HG03108 (cell line): ENCODE data around the gene ITGA11.

Experiments
- ATAC-seq: cut with Tn5 transposase; IDR thresholded peaks from one replicate; pipeline ENCODE4 v1.9.1; 2021; ENCODE audit warnings: moderate library complexity; ENCODE audit not compliant: unreplicated experiment

Gene ITGA11

DNA sequence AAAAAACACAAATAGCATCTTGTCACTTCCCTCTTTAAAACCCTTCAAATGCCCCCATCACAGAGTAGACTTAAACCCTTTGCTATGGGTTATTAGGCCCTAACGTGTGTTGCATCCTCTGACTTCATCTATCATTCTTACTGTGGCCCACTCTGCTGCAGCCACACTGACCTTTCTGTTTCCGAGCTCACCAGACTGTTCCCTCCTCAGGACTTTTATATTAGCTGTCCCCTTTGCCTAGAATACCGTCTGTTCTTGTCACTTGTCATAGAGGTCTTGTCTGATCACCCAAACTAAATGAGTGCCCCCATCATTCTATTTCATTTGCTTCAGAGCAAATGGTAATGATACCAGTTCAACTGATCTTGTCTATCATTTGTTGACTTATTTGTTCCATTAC, 155.3 kb downstream of the ITGA11 start:
- no peak for ATAC-seq

DNA sequence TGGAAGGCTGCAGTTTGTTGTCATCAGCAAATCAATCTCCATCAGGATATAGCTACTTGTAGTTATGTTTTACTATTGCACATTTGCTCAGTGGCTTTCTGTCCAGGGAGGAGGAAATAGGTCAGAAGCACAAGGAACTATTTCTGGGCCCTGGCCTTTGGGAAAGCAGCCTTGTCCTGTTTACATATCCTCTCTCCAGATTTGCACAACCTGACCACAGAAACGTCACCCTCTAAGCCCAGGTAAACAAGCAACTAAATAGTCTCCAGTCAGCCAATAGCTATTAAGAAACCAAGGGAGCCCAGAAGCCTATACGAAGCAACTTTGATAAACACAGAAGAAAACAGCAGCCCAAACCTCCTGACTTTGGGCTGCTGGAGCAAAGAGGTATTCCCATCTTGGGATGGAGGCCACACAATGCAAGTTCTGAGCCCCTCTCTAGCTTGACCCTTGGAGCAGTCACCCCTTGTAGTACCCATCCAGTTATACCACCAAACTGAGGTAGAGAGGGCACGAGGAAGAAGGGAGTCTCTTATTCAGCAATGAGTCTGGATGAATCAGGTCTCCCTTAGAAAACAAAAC, 156.7 kb downstream of the ITGA11 start:
- ATAC-seq: no peak

DNA sequence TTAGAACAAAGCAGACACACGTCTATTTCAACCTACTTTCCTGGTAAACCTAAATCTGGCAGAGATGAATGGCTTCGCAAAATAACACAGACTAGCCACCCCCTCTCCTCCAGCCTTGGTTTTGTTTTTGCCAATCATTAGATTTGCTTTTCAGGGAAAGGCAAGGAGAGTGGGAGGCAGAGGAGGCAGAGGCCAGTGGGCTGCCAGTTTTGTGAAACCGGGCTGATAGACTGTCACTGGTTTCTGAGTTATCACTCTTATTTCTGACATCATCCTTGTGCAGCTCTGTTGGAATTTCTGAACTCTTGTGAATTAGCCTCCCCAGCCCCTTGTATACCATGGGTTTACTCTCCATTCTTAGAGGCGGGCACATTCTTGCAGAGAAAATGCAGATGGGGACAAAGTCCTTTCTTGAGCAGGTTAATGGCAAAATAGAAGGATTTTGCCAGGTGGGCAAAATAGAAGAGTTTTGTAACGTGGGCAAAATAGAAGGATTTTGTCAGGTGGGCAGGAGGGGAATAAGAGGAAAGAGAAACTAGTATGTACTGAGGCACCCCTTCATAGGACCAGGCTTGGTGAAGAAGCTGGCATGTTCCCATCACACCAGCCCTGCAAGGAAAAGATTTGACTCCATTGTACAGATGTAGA, 157.6 kb downstream of the ITGA11 start:
- no peak for ATAC-seq

DNA sequence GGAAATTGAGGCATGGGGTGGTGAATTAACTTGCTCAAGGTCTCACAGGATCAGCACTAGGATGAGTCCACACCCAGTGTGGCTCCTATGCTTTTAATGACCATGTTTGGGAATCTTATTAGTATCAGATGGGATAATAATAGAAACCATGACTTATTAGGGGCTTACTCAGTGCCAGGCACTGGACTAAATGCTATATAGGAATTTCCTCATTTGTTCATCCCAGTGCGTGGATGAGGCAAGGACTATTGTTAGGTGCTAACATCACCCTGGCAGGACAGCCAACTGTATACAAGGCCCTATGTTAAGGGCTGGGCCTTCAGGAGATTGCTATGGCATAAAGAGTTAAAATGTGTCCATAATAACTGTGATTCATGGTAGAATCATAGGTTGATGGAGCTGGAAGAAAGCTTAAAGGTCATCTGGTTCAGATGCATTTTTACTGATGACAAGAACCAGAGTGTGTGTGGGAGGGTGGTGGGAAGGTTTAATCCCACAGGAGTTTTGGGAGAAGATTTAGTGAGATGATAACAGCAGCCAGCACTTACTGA, 159.2 kb downstream of the ITGA11 start:
- ATAC-seq: no peak

DNA sequence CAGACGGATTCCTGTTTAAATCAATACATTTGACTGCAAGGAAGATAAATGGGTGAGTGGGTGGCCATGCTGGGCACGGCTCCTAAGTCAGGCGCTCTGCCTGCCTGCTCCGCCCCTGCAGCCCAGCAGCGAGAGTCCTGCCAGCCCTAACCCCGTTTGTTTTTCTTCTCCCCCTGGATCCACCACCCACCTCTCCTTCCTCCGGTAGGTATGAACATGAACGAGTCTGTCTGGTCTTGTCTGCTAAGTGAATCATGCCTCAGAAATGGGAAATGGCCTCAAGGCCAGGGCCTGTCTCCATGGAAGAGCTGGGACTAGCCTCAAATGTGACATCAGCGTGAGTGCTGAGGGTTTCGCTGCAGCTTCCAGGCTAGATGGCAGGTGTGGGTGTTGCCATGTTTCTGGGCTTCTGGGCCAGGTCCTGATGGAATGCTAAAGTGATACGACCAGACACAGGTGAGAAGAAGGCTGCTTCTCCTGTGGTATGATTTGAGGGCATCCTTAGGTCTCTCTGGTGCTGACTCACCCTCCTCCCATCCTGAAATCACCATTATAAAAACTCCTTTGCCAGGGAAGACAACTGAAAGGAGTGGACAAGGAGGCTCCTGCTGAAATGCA, 160.0 kb downstream of the ITGA11 start:
- ATAC-seq: no peak

DNA sequence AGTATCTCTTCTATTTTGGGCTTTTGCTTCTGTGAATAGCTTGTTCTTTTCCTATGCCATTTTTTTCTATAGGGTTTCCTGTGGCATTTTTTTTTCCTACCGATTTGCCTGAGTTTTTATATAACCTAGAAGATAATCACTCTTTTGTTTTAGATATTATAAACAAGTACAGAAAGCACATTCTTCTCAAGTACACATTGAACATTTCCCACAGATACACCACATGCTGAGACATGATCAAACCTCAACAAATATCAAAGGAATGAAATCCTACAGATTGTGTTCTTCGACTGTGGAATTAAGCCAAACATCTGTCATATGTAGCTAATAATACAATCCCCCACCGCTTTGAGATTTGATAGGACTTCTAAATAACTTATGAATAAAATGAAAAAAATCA, 163.6 kb downstream of the ITGA11 start:
- ATAC-seq: no peak

DNA sequence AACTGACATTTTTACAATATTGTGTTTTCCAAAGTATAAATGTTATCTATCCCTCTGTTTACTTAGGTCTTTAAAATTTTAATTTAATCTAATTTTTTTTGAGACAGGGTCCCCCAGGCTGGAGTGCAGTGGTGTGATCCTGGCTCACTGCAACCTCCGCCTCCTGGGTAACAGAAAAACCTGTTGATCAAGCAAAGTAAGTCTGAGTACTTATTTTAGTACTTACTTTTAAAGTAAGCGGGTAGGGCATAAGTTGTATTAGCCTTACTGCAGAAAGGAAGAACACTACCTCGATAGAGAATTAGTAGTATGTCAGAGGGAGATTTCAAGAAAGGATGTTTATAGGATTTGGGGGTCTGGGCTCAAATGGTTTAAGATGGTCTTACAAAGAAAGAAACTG, 166.3 kb downstream of the ITGA11 start:
- no peak for ATAC-seq

DNA sequence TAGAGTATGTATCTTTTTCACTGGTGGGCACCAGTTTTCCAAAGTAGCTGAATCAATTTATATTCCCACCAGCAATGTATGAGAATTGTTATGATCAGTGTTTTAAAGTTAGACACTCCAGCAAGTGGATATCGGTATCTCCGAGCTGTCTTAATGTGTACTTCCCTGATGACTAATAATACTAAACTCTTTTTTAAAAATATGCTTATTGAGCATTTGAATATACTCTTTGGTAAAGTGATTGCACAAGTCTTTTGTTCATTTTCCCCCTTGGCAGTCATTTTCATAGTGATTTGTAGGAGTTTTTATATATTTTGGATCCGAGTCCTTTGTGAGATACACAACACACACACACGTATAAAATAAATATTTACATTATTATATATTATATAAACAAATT, 166.9 kb downstream of the ITGA11 start:
- ATAC-seq: no peak

DNA sequence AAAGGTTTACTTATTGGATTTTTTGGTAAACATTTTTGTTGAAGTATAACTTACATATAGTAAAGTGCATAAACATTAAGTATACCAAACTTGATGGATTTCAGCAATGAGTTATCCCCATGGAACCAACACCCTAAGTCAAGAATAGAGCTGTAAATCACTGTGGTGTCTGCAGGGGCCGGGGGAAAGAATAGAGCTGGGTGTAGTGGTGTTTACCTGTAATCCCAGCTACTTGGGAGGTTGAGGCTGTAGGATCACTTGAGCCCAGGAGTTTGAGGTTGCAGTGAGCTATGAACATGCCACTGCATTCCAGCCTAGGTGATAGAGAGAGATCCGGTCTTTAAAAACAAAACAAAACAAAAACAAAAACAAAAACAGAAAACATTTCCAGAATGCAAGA, 167.7 kb downstream of the ITGA11 start:
- ATAC-seq: no peak

DNA sequence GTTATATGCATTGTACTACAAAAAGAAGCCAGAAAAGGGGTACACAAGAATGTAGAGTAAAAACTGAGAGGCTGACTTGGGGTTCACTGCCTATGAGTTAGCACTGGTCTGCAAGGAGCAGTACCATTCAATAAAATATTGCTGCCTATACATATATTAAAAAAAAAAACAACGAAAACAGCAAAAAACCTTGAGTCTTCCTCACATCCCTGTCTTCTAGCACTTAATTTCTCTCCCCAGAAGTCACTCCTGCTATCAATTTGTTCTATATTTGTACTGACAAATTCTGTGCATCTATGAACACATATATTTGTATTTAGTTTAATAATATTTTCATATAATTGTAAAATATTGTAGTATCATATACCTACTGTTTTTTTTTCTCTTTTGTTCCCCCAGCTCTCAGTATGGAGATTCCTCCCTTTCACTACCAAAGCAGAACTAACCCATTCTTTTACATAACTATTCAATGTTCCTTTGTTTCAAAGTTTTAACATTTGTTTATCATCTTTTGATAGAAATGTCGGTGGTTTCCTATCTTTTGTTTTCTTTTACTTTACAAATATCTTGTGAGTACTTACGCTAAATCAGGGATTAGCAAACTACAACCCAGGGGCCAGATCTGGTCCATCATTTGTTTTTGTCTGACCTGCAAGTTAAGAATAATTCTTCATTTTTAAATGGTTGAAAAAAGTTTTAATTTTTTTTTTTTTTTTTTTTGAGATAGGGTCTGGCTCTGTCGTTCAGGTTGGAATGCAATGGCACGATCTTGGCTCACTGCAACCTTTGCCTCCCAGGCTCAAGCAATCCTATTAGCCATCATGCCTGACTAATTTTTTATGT, 169.2 kb downstream of the ITGA11 start:
- ATAC-seq: no peak

DNA sequence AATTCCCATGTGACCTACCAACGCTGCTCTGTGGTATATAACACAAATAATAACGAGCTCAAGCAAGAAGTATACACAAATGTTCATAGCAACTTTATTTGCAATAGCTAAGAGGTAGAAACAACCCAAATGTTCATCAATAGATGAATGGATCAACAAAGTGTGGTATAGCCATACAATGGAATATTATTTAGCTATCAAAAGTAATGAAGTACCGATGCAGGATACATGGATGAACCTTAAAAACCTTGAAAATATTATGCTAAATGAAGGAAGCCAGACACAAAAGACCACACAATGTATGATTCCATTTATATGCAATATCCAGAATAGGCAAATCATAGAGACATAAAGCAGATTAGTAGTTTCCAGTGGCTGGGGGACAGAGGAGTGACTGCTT, 170.0 kb downstream of the ITGA11 start:
- ATAC-seq: no peak

DNA sequence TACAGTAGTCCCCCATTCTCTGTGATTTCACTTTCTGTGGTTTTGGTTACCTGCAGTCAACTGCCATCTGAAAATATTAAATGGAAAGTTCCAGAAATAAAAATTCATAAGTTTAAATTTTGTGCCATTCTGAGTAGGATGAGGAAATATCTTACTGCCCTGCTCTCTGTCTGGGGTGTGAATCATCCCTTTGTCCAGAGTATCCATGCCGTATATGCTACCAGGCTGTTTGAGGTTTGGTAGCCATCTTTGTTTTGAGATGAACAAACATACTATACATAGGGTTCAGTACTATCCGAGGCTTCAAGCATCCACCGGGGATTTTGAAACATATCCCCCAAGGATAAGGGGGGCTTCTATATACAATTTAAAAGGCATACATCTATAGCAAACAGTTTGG, 170.7 kb downstream of the ITGA11 start:
- no peak for ATAC-seq

DNA sequence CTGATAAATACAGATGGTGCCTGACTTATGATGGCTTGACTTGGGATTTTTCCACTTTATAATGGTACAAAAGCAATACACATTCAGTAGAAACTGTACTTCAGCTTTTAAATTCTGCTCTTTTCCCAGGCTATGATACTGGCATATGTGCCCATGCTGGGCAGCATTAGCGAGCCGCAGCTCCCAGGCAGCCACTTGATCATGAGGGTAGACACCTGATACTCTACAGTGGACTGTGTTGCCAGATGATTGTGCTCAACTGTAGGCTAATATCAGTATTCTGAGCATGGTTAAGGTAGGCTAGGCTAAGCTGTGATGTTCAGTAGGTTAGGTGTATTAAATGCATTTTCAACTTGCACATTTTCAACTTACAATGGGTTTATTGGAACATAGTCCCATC, 172.1 kb downstream of the ITGA11 start:
- no peak for ATAC-seq

DNA sequence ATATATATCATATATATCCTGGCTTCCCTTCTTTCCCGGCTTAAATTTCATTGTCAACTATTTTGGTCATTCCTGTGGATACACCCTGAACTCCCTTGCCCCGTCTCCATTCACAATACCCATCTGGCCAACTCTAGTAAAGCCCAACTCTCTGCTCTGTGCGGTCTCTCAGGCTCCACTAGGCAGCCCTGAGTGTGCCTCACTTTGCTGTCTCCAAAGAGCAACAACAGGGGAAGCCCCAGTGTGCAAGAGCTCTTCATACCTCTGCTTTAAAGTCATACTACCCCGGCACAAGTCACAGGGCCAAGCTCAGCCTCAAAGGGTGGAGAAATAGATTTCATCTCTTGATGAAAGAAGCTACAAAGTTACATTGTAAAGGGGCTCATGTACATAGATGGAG, 173.3 kb downstream of the ITGA11 start:
- no peak for ATAC-seq

DNA sequence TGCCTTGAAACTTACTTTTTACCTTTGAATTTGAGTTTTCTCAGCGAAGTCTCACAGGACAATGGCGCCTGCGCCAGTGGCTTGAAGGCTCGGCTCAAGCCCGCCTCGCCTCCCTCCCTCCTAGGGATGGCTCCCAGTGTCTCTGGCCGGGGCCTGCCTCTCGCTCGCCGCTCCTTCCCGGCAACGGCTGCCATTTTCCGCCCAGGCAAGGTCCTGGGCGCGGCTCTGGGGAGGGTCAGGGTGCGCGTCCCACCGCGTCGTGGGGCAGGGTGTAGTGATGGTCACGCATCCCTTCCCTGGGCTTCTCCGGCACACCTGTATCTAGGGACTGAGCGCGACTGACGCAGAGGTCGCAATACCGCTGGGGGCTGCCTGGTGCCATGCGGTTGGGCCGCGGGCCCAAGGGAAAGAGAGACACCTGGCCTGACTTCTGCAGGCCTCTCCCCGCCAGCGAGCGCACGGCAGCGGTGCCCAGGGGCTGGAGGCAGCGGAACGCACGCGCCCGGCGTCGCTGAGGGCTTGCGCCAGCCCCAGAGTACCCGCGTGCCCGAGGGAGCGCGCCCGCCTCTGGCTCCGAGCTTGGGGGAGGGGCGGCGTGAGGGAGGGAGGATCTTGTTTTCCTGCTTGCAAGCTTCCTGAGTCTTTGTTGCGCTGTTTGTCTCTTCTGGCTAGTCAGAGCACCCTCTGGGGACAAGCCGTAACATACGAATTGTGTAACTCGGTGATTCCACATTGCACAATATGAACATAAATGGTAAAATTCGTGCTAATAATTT, 175.1 kb downstream of the ITGA11 start:
- ATAC-seq: no peak

DNA sequence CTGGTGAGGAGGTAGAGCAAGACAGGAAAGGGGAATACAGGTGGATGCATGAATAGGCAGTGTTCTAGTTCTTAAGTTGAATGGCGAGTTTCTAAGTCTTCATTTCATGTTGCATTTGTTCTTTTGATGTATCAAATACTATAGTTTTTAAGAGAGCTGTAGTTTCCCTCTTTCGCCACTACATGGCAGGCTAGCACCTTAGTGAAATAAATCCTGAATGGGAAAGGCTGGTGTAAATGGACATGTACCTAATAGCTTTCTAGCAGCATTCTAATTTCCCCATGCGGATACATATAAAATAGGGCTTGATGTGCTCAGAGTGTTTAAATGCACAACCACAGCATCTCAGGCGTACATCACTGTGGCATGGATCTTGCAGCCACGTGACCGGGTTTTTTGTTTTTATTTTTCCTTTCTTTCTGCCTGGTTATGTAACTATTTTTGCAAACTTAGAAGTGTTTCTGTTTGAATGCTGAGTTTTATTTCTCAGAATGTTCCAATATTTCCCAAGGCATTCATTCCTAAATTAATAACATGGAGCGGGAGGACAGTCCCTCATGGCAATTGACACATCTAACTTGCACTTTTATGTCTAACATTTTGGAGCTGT, 178.9 kb downstream of the ITGA11 start:
- no peak for ATAC-seq

DNA sequence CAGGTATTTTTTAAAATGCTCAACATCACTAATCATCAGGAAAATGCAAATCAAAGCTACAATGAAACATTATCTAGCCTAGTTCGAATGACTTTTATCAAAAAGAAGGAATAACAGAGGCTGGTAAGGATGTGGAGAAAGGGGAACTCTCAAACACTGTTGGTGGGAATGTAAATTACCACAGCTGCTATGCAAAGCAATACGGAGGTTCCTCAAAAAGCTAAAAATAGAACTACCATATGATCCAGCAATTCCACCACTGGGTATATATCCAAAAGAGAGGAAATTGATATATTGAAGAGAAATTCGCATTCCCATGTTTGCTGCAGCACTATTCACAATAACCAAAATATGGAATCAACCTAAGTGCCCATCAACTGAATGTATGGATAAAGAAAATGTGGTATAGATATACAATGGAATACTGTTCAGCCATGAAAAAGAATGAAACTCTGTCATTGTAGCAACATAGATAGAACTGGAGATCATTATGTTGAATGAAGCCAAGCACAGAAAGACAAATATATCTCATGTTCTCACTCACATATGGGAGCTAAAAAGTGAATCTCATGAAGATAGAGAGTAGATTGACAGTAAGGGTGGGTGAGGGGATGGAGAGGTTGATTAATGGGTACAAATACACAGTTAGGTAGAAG, 182.8 kb downstream of the ITGA11 start:
- ATAC-seq: no peak
